GM21825 (cell line): ENCODE measurements around the gene IGFLR1.

Source experiments
- ATAC-seq: cut with Tn5 transposase; IDR thresholded peaks from one replicate; pipeline ENCODE4 v1.9.1; 2021; ENCODE audit warnings: mild to moderate bottlenecking, moderate library complexity; ENCODE audit not compliant: unreplicated experiment

The IGFLR1 gene

GRCh38 chr19:35742121-35742724 lies at the start of gene IGFLR1:
Gene IGFLR1 (minus strand): TSS chr19:35742452. CDS start chr19:35741180, 1,272 bp downstream.
- no peak for ATAC-seq

GRCh38 chr19:35791814-35792279 lies 49.6 kb upstream of the IGFLR1 start:
- ATAC-seq, result no peak

- ATAC-seq, result no peak
Measured at GRCh38 chr19:35790981-35791813, 48.9 kb upstream of the IGFLR1 start.

- ATAC-seq, result no peak
Measured at GRCh38 chr19:35789978-35790944, 48.0 kb upstream of the IGFLR1 start.

DNA sequence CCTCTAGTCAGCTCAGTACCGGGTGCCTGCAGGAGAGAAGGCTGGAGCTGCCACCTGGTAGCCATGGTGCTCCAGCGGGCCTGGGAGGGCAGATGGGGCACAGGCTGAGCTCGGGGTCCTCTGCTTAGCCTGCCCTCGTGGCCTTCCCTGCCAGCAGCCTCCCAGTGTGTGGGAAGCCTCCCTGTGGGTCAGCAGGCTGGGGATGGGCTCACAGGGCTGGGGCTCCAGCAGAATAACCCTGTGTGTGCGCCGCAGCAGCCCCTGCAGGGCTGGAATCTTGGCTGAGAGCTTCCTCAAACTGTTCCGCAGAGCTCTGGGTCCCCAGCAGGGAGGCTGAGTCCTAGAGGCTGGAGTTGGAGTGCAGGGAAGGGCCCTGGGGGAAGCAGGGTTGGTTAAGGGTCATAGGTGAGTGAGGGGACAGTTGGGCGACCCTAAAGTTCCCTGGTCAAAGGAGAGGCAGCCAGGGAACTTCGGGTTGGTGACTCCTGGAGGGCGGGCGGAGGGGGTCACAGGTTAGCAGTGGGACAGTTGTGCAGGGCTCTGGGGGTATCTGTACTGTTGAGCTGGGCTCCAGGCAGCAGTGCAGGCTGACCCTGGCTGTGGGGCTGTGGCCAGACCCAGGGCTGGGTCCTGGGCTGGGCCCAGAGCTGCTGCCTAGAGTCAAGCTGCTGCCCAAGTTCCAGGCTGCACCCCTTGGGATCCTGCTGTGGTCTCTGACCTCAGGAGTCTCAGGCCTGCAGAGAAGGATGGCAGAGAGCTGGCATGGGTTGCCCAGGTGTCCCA lies 47.1 kb upstream of the IGFLR1 start:
- no peak for ATAC-seq

DNA sequence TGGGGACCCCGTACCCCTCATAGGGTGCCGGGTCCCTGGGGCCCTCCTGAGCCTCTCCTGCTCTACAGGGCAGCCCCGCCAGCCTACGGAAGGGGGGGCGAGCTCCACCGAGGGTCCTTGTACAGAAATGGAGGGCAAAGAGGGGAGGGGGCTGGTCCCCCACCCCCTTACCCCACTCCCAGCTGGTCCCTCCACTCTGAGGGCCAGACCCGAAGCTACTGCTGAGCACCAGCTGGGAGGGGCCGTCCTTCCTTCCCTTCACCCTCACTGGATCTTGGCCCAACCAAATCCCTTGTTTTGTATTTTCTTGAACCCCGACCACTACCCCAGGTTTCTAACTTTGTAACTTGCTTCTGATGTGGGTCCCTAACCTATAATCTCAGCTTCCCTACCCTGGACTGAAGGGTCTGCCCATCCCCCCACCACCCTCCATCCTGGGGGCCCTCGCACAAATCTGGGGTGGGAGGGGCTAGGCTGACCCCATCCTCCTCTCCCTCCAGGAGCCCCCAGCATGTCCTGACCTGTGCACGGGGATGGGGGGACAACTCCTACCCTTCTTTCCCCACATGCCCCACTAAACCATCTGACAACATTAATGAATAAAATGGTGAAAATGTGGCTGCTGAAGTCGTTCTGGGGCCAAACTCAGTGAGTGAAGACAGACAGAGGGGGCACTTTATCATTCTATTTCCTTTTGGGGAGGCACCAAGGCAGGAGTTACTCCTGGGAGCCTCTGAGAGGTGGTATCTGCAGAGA lies 46.1 kb upstream of the IGFLR1 start:
- no peak for ATAC-seq

DNA sequence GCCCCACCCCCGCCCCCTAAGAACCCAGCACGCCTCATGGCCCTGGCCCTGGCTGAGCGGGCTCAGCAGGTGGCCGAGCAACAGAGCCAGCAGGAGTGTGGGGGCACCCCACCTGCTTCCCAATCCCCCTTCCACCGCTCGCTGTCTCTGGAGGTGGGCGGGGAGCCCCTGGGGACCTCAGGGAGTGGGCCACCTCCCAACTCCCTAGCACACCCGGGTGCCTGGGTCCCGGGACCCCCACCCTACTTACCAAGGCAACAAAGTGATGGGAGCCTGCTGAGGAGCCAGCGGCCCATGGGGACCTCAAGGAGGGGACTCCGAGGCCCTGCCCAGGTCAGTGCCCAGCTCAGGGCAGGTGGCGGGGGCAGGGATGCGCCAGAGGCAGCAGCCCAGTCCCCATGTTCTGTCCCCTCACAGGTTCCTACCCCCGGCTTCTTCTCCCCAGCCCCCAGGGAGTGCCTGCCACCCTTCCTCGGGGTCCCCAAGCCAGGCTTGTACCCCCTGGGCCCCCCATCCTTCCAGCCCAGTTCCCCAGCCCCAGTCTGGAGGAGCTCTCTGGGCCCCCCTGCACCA lies 45.1 kb upstream of the IGFLR1 start:
- ATAC-seq, result no peak

DNA sequence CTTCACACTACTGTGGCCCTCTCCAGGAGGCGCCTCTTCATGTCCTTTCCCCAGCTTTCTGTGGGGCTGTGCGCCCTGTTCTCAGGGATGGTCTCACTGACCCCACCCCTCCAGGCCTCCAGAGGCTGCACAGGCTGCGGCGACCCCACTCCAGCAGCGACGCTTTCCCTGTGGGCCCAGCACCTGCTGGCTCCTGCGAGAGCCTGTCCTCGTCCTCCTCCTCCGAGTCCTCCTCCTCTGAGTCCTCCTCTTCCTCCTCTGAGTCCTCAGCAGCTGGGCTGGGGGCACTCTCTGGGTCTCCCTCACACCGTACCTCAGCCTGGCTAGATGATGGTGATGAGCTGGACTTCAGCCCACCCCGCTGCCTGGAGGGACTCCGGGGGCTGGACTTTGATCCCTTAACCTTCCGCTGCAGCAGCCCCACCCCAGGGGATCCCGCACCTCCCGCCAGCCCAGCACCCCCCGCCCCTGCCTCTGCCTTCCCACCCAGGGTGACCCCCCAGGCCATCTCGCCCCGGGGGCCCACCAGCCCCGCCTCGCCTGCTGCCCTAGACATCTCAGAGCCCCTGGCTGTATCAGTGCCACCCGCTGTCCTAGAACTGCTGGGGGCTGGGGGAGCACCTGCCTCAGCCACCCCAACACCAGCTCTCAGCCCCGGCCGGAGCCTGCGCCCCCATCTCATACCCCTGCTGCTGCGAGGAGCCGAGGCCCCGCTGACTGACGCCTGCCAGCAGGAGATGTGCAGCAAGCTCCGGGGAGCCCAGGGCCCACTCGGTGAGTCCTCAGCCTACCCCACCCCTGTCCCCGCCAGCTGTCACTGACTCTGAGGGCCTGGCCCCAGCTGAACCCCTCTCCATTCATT lies 44.3 kb upstream of the IGFLR1 start:
- no peak for ATAC-seq

DNA sequence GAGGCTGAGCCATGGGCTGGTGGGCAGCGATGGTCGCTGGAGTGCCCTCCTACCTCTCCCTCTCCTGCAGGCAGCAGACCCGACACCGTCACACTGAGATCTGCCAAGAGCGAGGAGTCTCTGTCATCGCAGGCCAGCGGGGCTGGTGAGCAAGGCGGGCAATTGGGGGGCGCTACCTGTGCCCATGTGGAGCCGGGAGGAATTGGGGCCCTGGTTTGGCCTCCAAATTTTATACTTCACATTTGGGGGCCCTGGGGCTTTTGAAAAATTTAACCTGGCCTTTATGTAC lies 43.0 kb upstream of the IGFLR1 start:
- no peak for ATAC-seq

GRCh38 chr19:35784503-35785338 lies 42.5 kb upstream of the IGFLR1 start:
- no peak for ATAC-seq

- no peak for ATAC-seq
Measured at GRCh38 chr19:35783469-35784434, 41.5 kb upstream of the IGFLR1 start.

GRCh38 chr19:35782589-35782988 lies 40.3 kb upstream of the IGFLR1 start:
- no peak for ATAC-seq

DNA sequence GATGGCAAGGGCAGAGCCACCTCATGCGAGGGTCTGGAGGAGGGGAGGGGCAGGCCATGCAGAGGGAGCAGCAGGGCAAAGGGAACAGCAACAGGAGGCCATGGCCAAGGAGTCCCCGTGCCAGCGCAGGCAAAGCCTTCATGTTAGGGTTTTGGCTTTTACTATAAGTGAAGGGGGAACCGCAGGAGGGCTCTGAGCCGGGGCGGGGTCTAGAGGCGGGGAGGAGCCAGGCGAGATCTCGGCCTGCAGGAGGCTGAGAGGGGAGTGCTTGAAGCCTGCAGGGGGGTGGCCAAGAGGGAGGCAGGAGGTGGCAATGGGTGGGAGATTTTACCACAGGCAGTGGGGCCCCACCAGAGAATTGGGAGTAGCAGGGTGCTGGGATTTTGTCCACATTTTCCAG lies 39.4 kb upstream of the IGFLR1 start:
- ATAC-seq, result no peak

DNA sequence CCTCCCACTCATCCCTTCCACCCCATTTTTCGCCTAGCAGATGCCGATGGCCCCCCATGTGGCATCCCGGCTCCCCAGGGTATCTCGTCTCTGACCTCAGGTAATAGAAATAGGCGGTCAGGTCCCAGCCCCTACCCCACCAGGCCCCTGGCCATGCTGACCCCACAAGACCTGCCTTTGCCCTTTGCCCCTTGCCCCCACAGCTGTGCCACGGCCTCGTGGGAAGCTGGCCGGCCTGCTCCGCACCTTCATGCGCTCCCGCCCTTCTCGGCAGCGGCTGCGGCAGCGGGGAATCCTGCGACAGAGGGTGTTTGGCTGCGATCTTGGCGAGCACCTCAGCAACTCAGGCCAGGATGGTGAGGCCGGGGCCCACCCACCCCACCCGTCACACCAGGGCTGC lies 38.5 kb upstream of the IGFLR1 start:
- no peak for ATAC-seq

- no peak for ATAC-seq
Measured at GRCh38 chr19:35780058-35780457, 37.8 kb upstream of the IGFLR1 start.

DNA sequence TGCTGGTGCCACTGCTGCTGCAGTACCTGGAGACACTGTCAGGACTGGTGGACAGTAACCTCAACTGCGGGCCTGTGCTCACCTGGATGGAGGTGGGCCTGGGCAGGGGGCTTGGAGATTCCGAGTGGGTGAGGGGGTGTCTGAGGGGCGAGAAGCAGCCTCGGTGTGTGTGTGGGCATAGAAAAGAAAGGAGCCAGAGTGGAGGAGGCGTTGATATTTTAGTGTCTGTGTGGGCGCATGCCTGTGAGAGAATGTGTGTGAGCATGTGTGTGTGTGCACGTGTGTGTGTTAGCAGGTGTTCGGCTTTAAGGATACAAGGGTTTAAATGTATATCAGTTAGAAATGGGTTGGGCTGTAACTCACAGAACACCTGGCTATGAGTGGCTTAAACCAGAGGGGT lies 36.8 kb upstream of the IGFLR1 start:
- no peak for ATAC-seq

GRCh38 chr19:35777961-35778360 lies 35.7 kb upstream of the IGFLR1 start:
- no peak for ATAC-seq
